SK-N-SH (cell line): Measurements from ENCODE around the gene PKDCC. TPM values are rescaled to one million over a fixed set of nuclear protein-coding genes. Genes with fewer than 3 reads are reported as not detected.

Experiments
- CTCF ChIA-PET: fragments of 300-600, 350-600 bp; formaldehyde crosslinking; extraction: SDS; loops from one replicate; lab custom pipeline; 2021; lab: Yijun Ruan, JAX
- POLR2A ChIA-PET: fragments of 350-600 bp; sonication (Branson Sonifier 250); formaldehyde crosslinking; extraction: SDS; loops from one replicate; lab custom pipeline; 2020; ENCODE audit warnings: antibody characterized with exemption, inconsistent platforms; lab: Yijun Ruan, JAX
- DNase-seq: peaks from one replicate; pipeline ENCODE4 v3.0.0; 2012
- H2AFZ ChIP-seq: fragments of 200-600 bp; sonication (generic); 2 replicates; pipeline ENCODE4 v1.8.1; 2016; ENCODE audit warnings: antibody characterized with exemption, mild to moderate bottlenecking, low read depth
- H3F3A ChIP-seq: fragments of 200-600 bp; sonication (generic); replicated peaks from 2 replicates; pipeline ENCODE3; 2016; ENCODE audit warnings: antibody characterized with exemption, mild to moderate bottlenecking; ENCODE audit not compliant: insufficient read depth
- H3K27ac ChIP-seq, 2 experiments: fragments of 200-500 bp in 1 of 2; fragments of 200-600 bp in 1 of 2; sonication (Bioruptor generic) in 1 of 2; sonication (generic), shearing (Covaris generic) in 1 of 2; 2 replicates each; pipeline versions ENCODE4 v1.5.1 to v1.6.1; 2014 to 2016; ENCODE audit warnings: low read depth in 2 of 2, inconsistent platforms in 1 of 2, low read length in 1 of 2, mild to moderate bottlenecking in 1 of 2, mixed read lengths in 1 of 2
- H3K27me3 ChIP-seq: fragments of 200-600 bp; sonication (generic), shearing (Covaris generic); 2 replicates; pipeline ENCODE4 v1.6.1; 2016; ENCODE audit warnings: mixed run types; ENCODE audit not compliant: insufficient read depth
- H3K36me3 ChIP-seq, 2 experiments: fragments of 200-500 bp in 1 of 2; fragments of 200-600 bp in 1 of 2; sonication (Bioruptor generic) in 1 of 2; sonication (generic) in 1 of 2; replicated peaks in 1 of 2; 2 replicates each; pipeline versions ENCODE3 to v1.5.1; 2014 to 2016; ENCODE audit warnings: low read length in 1 of 2, mild to moderate bottlenecking in 1 of 2; ENCODE audit not compliant: insufficient read depth in 2 of 2, control insufficient read depth in 1 of 2
- H3K4me1 ChIP-seq, 2 experiments: fragments of 200-500 bp in 1 of 2; fragments of 200-600 bp in 1 of 2; sonication (Bioruptor generic) in 1 of 2; sonication (generic), shearing (Covaris generic) in 1 of 2; 2 replicates each; pipeline versions ENCODE4 v1.5.1 to v1.6.1; 2014 to 2016; ENCODE audit warnings: low read depth in 1 of 2, low read length in 1 of 2, mixed run types in 1 of 2; ENCODE audit not compliant: insufficient read depth in 2 of 2, control insufficient read depth in 1 of 2
- H3K4me2 ChIP-seq: fragments of 200-600 bp; sonication (generic), shearing (Covaris generic); 2 replicates; pipeline ENCODE4 v1.6.1; 2017; ENCODE audit warnings: mixed run types
- H3K4me3 ChIP-seq, 2 experiments: fragments of 200-500 bp in 1 of 2; fragments of 200-600 bp in 1 of 2; sonication (Bioruptor generic) in 1 of 2; sonication (generic), shearing (Covaris generic) in 1 of 2; 2 replicates each; pipeline versions ENCODE4 v1.5.1 to v1.8.1; 2014 to 2016; ENCODE audit warnings: low read depth in 2 of 2, inconsistent platforms in 1 of 2, low read length in 1 of 2, mild to moderate bottlenecking in 1 of 2, mixed read lengths in 1 of 2, moderate library complexity in 1 of 2
- H3K79me2 ChIP-seq: fragments of 200-600 bp; sonication (generic); 2 replicates; pipeline ENCODE4 v1.8.1; 2017; ENCODE audit warnings: mild to moderate bottlenecking; ENCODE audit not compliant: insufficient read depth
- H3K9ac ChIP-seq: fragments of 200-600 bp; sonication (generic); 2 replicates; pipeline ENCODE4 v1.6.1; 2017; ENCODE audit warnings: mixed run types
- H3K9me2 ChIP-seq: fragments of 200-600 bp; sonication (generic); 2 replicates; pipeline ENCODE4 v1.6.1; 2017; ENCODE audit warnings: mixed run types
- H3K9me3 ChIP-seq: fragments of 200-600 bp; sonication (generic); 2 replicates; pipeline ENCODE4 v1.6.1; 2017; ENCODE audit warnings: mixed run types, mild to moderate bottlenecking, moderate library complexity
- H4K20me1 ChIP-seq: fragments of 200-600 bp; sonication (generic); 2 replicates; pipeline ENCODE4 v1.6.1; 2017; ENCODE audit warnings: mild to moderate bottlenecking, mixed run types; ENCODE audit not compliant: insufficient read depth
- EZH2phosphoT487 ChIP-seq: fragments of 200-600 bp; sonication (generic); IDR thresholded peaks from 2 replicates; pipeline ENCODE4 v1.6.1; 2017; ENCODE audit warnings: low read depth, mixed run types, mild to moderate bottlenecking, antibody characterized with exemption, moderate library complexity, borderline replicate concordance
- FOXJ3 ChIP-seq: sonication (generic); formaldehyde crosslinking; IDR thresholded peaks from 2 replicates; pipeline ENCODE4 v1.5.1; 2020; ENCODE audit warnings: mild to moderate bottlenecking, missing genetic modification reagents
- FOXM1 ChIP-seq: IDR thresholded peaks from 2 replicates; pipeline ENCODE4 v1.4.0; 2012; ENCODE audit warnings: low read depth, mild to moderate bottlenecking
- MXI1 ChIP-seq: IDR thresholded peaks from 2 replicates; pipeline ENCODE4 v1.6.1; 2012; ENCODE audit warnings: mild to moderate bottlenecking, low read depth, low read length, improper control_type of control experiment
- POLR2AphosphoS5 ChIP-seq: IDR thresholded peaks from 2 replicates; pipeline ENCODE4 v1.6.1; 2012; ENCODE audit warnings: low read depth, low read length
- RFX5 ChIP-seq: IDR thresholded peaks from 2 replicates; pipeline ENCODE4 v1.6.1; 2012; ENCODE audit warnings: mild to moderate bottlenecking, improper control_type of control experiment, low read length
- SMC3 ChIP-seq: IDR thresholded peaks from 2 replicates; pipeline ENCODE4 v1.6.1; 2012; ENCODE audit warnings: low read depth, low read length, improper control_type of control experiment
- TAF1 ChIP-seq: IDR thresholded peaks from 2 replicates; pipeline ENCODE4 v1.6.1; 2012; ENCODE audit warnings: low read depth, mild to moderate bottlenecking, low read length, moderate library complexity, borderline replicate concordance
- TCF12 ChIP-seq: IDR thresholded peaks from 2 replicates; pipeline ENCODE4 v1.4.0; 2012
- TEAD4 ChIP-seq: IDR thresholded peaks from 2 replicates; pipeline ENCODE4 v1.4.0; 2012; ENCODE audit warnings: mild to moderate bottlenecking, borderline replicate concordance; ENCODE audit not compliant: insufficient read depth
- WGBS: methylation state at CpG from one replicate; pipeline ENCODE4 v1.1.6; 2017; ENCODE audit warnings: low lambda C conversion rate; 5-methylcytosine and 5-hydroxymethylcytosine counted together
- polyA plus RNA-seq, 3 experiments: library from polyadenylated mRNA; depleted of rRNA; stranded (reverse); fragments of >200 nt; gene quantifications; 2 replicates each; pipeline ENCODE4 v1.2.3, GENCODE V29; 2012
- TF ChIP-seq, protein P1 (sequence below): IDR thresholded peaks from 2 replicates; pipeline ENCODE4; 2012
- TF ChIP-seq, protein P2 (sequence below): fragments of 150-350 bp; IDR thresholded peaks from 2 replicates; pipeline ENCODE4 v1.6.1; 2016; ENCODE audit warnings: mild to moderate bottlenecking, low read depth, low read length
- TF ChIP-seq, protein P3 (sequence below): fragments of 150-350 bp; IDR thresholded peaks from 2 replicates; pipeline ENCODE4 v1.6.1; 2017; ENCODE audit warnings: antibody characterized with exemption, low read length, low read depth, borderline replicate concordance
- TF ChIP-seq, protein P4 (sequence below): IDR thresholded peaks from 2 replicates; pipeline ENCODE4 v1.6.1; 2012; ENCODE audit warnings: mild to moderate bottlenecking, low read depth, low read length, moderate library complexity
- TF ChIP-seq, protein P5 (sequence below): IDR thresholded peaks from 2 replicates; pipeline ENCODE4 v1.4.0; 2012; ENCODE audit warnings: low read depth, borderline replicate concordance
- TF ChIP-seq, protein P6 (sequence below): IDR thresholded peaks from 2 replicates; pipeline ENCODE4 v1.4.0; 2012; ENCODE audit warnings: low read depth

Gene PKDCC
- polyA plus RNA-seq, 1 of the 3 experiments (the other 2 are of a cell fraction) = 16.0 TPM

DNA sequence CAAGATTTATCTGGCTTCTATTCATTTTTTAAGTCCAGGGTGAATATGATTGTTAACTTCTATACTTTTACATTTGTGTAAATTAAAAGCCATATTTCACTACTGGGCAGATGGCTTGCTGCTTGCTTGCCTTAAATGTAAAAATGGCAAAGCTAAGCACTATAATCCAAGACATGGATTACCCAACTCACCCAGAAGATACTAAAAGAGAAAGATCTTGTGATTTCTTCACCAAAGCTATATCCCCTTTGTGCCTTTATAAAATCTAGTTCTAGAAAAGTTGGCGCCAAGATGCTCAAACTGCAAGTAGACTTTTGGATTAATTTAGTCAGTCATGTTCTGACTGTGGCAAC, 48.7 kb upstream of the PKDCC start:
- Histone ChIP-seq H3K9ac (no peak overlapping the region), H3K27me3 (no peaks in the 10 kb centered on the region), H3K4me3 (no peak overlapping the region), H3K9me3 (no peaks in the 10 kb centered on the region), H3K36me3 (no peaks in the 10 kb centered on the region), H3K4me1 (peaks cover 0 to 5% of the 10 kb centered on the region in 2 experiments; a peak in 1 of 4 replicates), H2AFZ (no peak overlapping the region), H3K4me2 (no peak overlapping the region), H3K79me2 (no peaks in the 10 kb centered on the region), H3K27ac (no peak overlapping the region), H3K9me2 (no peaks in the 10 kb centered on the region), H4K20me1 (no peaks in the 10 kb centered on the region), H3F3A (no peaks in the 10 kb centered on the region)
- 81% methylated on average over 1 of the region's 1 CpG for WGBS
- ChIA-PET POLR2A (no interaction called here), CTCF (interaction anchor here (0.6 to 1.5 kb wide), 6 partner anchors 10 to 146 kb away, joined by 3 to 7 read pairs (median 3); no protein-coding TSS in a partner anchor)
- no peak for DNase-seq
- TF ChIP-seq TCF12 = no peak
- no peak for TF ChIP-seq FOXJ3 (CRISPR knock-in tag)
- TF ChIP-seq, protein P1, sequence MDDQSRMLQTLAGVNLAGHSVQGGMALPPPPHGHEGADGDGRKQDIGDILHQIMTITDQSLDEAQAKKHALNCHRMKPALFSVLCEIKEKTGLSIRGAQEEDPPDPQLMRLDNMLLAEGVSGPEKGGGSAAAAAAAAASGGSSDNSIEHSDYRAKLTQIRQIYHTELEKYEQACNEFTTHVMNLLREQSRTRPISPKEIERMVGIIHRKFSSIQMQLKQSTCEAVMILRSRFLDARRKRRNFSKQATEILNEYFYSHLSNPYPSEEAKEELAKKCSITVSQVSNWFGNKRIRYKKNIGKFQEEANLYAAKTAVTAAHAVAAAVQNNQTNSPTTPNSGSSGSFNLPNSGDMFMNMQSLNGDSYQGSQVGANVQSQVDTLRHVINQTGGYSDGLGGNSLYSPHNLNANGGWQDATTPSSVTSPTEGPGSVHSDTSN = no peak
- TF ChIP-seq, protein P2, sequence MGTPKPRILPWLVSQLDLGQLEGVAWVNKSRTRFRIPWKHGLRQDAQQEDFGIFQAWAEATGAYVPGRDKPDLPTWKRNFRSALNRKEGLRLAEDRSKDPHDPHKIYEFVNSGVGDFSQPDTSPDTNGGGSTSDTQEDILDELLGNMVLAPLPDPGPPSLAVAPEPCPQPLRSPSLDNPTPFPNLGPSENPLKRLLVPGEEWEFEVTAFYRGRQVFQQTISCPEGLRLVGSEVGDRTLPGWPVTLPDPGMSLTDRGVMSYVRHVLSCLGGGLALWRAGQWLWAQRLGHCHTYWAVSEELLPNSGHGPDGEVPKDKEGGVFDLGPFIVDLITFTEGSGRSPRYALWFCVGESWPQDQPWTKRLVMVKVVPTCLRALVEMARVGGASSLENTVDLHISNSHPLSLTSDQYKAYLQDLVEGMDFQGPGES = no peak
- TF ChIP-seq, protein P3, sequence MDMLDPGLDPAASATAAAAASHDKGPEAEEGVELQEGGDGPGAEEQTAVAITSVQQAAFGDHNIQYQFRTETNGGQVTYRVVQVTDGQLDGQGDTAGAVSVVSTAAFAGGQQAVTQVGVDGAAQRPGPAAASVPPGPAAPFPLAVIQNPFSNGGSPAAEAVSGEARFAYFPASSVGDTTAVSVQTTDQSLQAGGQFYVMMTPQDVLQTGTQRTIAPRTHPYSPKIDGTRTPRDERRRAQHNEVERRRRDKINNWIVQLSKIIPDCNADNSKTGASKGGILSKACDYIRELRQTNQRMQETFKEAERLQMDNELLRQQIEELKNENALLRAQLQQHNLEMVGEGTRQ = no peak

DNA sequence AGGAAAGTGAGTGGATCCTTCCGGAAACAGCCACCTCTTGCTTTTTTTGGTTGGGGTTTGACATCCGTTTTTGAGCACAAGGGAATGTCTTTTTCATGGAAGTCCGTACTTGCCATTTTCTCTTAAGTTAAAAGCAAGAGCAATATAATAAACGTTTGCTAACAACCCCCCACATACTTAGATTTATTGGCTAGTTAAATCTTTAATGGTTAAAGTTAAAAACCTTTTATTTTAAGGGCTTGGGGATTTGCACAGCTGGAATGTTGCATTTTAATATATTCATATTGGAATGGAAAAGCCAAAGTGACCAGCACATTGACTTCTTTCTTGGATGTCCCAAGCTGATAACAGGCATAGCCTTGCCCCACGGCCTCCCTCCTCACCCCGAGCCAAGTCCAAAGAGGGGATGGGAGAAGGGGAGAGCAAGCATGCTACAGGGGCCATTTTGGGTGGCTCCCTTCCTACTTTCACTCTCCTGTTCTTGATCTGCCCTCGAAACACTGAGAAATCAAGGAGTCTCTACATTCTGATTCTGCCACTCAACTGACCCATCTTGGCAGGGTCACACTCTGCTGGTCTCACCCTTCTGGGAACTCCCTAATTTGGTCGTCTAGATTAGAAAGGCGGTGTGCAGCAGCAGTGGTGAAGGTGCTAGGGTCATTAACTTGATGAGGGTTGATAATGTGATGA, 48.1 kb upstream of the PKDCC start:
- ChIA-PET POLR2A (no interaction called here), CTCF (interaction anchor here (1.1 to 1.7 kb wide), 4 partner anchors 10 to 146 kb away, joined by 3 to 4 read pairs (median 4); no protein-coding TSS in a partner anchor)
- H3K9me3 ChIP-seq = no peaks in the 10 kb centered on the region
- H3K4me2 ChIP-seq = no peak overlapping the region
- peaks cover 0 to 5% of the 10 kb centered on the region in 2 experiments; a peak in 1 of 4 replicates for H3K4me1 ChIP-seq
- DNase-seq = no peak
- WGBS = 48% methylated on average over 9 of the region's 9 CpGs
- H2AFZ ChIP-seq = no peak overlapping the region
- no peaks in the 10 kb centered on the region for H3K9me2 ChIP-seq
- H4K20me1 ChIP-seq = no peaks in the 10 kb centered on the region
- H3K9ac ChIP-seq = no peak overlapping the region
- no peak overlapping the region for H3K4me3 ChIP-seq
- H3K27ac ChIP-seq = no peak overlapping the region
- H3K27me3 ChIP-seq = no peaks in the 10 kb centered on the region
- no peaks in the 10 kb centered on the region for H3F3A ChIP-seq
- H3K36me3 ChIP-seq = no peaks in the 10 kb centered on the region
- no peaks in the 10 kb centered on the region for H3K79me2 ChIP-seq
- no peak for TF ChIP-seq SMC3
- no peak for TF ChIP-seq FOXM1
- TF ChIP-seq, protein P4, sequence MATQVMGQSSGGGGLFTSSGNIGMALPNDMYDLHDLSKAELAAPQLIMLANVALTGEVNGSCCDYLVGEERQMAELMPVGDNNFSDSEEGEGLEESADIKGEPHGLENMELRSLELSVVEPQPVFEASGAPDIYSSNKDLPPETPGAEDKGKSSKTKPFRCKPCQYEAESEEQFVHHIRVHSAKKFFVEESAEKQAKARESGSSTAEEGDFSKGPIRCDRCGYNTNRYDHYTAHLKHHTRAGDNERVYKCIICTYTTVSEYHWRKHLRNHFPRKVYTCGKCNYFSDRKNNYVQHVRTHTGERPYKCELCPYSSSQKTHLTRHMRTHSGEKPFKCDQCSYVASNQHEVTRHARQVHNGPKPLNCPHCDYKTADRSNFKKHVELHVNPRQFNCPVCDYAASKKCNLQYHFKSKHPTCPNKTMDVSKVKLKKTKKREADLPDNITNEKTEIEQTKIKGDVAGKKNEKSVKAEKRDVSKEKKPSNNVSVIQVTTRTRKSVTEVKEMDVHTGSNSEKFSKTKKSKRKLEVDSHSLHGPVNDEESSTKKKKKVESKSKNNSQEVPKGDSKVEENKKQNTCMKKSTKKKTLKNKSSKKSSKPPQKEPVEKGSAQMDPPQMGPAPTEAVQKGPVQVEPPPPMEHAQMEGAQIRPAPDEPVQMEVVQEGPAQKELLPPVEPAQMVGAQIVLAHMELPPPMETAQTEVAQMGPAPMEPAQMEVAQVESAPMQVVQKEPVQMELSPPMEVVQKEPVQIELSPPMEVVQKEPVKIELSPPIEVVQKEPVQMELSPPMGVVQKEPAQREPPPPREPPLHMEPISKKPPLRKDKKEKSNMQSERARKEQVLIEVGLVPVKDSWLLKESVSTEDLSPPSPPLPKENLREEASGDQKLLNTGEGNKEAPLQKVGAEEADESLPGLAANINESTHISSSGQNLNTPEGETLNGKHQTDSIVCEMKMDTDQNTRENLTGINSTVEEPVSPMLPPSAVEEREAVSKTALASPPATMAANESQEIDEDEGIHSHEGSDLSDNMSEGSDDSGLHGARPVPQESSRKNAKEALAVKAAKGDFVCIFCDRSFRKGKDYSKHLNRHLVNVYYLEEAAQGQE = no peak
- no peak for TF ChIP-seq MXI1
- TF ChIP-seq TEAD4 = no peak
- TF ChIP-seq, protein P5, sequence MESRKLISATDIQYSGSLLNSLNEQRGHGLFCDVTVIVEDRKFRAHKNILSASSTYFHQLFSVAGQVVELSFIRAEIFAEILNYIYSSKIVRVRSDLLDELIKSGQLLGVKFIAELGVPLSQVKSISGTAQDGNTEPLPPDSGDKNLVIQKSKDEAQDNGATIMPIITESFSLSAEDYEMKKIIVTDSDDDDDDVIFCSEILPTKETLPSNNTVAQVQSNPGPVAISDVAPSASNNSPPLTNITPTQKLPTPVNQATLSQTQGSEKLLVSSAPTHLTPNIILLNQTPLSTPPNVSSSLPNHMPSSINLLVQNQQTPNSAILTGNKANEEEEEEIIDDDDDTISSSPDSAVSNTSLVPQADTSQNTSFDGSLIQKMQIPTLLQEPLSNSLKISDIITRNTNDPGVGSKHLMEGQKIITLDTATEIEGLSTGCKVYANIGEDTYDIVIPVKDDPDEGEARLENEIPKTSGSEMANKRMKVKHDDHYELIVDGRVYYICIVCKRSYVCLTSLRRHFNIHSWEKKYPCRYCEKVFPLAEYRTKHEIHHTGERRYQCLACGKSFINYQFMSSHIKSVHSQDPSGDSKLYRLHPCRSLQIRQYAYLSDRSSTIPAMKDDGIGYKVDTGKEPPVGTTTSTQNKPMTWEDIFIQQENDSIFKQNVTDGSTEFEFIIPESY = no peak
- TF ChIP-seq POLR2AphosphoS5 = no peak
- no peak for TF ChIP-seq EZH2phosphoT487
- TF ChIP-seq TAF1 = no peak
- TF ChIP-seq, protein P6, sequence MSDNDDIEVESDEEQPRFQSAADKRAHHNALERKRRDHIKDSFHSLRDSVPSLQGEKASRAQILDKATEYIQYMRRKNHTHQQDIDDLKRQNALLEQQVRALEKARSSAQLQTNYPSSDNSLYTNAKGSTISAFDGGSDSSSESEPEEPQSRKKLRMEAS = no peak
- TF ChIP-seq RFX5 = no peak
